22Rv1 (cell line): ENCODE results near the gene CAPN10.

Experiments
- H3K27ac ChIP-seq: fragments of 450-650 bp; 2 replicates; pipeline ENCODE4 v1.5.1; 2017
- CTCF ChIP-seq: fragments of 450-650 bp; IDR thresholded peaks from 2 replicates; pipeline ENCODE4 v1.5.1; 2017; ENCODE audit warnings: mild to moderate bottlenecking
- ZFX ChIP-seq: fragments of 450-650 bp; IDR thresholded peaks from 2 replicates; pipeline ENCODE4 v1.6.1; 2017; ENCODE audit warnings: antibody characterized with exemption, borderline replicate concordance

The CAPN10 gene

DNA sequence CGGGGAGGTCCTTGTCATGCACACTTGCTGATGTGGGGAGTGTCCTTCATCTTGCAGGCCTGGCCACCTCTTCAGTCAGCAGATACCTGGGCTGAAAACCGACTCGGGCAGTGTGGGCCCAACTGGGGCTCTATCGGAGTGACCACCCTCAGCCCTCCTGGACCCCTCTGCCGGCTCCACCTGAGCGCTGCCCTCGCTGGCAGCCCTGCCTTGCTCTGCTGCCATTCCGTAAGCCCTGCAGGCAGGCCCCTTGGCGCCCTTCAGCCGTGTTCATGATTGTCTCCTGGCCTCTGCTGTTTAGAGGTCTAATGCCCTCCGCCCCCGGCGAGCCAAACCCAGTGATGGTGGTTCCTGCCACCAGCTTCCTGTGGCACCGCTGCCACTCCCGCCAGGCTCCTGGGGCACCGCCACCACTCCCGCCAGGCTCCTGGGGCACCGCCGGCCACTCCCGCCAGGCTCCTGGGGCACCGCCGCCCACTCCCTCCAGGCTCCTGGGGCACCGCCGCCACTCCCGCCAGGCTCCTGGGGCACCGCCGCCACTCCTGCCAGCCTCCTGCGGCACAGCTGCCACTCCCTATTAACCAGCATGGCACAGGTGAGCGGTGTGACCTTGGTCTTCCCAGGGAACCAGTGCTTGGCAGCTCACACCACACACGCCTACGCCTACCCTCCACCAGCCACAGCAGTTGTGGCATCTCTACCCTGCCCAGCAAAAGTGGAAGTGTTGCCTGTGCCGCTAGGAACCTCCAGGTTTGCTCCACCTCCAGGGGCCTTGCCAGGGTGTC lies 15.9 kb downstream of the CAPN10 start:
- TF ChIP-seq ZFX (no peak), CTCF (no peak)
- no peak overlapping the region for H3K27ac ChIP-seq

- TF ChIP-seq CTCF (no peak), ZFX (no peak)
- H3K27ac ChIP-seq = peak overlapping the region; percentile 75; the same call in 1 of the 2 replicates
Observed at GRCh38 chr2:240603081-240603835, 16.7 kb downstream of the CAPN10 start.

DNA sequence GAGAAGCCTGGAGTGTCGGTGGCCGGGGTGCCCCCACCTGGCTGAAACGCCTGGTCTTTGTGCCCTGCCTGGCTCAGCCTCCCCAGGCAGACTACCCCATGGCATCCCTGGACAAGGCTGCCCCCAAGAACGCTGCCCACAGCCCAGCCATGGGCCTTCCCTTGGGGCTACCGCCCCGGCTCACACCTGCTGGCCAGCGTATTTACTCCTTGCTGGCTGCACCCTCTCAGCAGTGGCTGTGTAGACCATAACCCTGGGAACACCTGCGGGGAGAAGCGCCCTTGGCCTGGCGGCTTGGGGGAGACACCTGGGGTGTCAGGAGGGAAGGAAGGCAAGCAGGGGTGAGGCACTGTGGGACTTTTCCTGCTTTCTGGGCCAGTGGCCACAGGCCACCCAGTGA lies 17.3 kb downstream of the CAPN10 start:
- peak overlapping the region; percentile 75 for H3K27ac ChIP-seq
- TF ChIP-seq ZFX = no peak
- TF ChIP-seq CTCF = no peak

GRCh38 chr2:240604291-240604938 lies 17.9 kb downstream of the CAPN10 start:
- peak overlapping the region; percentile 75 for H3K27ac ChIP-seq
- TF ChIP-seq CTCF (peak; percentile 55), ZFX (no peak)

DNA sequence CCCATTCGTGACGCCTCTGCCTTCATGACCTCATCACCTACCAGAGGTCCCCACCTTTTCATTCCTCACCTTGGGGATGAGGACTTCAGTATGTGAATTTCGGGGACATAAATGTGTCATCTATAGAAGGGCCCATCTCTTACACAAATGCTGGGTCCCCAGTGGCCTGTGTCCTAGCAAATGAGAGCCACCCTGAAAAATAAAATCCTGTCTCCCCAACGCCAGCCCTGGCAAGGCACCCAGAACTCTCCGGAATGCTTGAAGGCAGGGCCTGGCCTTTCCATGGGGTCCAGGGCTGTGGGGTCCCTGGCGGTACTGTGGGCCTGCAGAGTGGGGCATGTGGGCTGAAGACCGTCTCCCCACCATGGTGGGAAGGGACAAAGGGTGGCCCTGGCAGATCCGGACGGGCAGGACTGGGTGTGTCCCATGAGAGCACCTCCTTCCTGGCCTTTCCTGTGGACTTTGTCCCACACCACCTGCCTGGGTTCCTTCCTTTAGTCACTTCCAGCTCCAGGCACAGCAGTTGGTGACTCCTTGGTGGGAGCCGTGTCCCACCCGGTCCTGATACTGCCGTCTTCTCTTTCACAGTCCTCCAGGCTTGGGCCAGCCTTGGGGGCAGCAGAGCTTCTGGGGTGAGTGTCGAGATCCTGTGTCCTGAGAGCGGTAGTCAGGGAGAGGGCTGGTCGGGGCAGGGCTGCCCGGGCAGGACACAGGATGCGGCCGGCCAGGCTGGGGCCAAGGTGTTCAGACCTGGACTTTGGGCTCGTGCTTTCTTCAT lies 18.6 kb downstream of the CAPN10 start:
- H3K27ac ChIP-seq = peak overlapping the region; percentile 75
- TF ChIP-seq CTCF (no peak), ZFX (no peak)

DNA sequence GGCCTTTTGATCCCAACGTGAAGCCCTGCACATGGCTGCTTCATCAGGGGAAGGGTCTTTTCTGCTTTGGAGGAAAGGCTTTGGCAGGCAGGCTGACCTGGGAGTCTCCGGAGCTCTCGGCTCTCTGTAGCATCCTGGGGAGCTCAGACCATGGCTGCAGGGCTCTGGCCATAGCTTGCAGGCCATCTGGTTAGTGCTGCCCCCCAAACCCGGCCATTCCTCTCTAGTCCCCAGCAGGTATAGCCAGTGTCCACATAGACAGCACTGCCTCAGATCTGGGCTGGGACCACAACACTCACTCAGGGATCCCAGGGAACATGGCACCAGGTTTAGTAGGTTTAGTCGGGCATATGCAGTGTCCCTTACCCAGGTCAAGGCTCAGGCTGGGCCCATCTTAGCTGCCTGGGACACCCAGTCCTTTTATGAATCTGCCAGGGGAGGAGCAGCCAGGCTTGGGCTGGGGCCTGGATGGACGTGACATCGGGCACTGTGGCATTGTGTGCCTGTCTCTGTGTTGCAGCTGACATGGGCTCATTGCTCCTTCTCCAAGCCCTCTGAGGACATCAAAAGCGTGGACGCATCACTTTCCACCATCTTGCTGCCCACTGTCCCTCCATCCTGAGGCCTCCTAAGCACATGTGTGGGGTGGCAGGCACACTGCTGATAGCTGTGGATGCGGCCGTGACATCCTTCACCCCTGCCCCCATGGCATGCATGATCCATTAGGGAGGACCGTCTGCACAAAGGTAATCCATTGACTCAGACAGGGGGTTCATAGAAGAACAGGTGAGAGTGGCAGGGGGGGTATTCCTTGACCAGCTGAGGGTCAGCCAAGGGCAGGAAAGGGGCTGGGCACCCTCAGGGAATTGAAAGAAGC lies 19.6 kb downstream of the CAPN10 start:
- H3K27ac ChIP-seq = peak overlapping the region; percentile 75
- TF ChIP-seq CTCF (no peak), ZFX (no peak)
